OCI-M1 (cell line): ENCODE measurements around the gene SPATA6L.
A peak's percentile ranks its signal among the peaks of the same experiment; 100 is the strongest.

Experiments used
- DNase-seq: peaks from one replicate; lab custom pipeline; 2025; lab: John Stamatoyannopoulos, UW

Gene SPATA6L

DNA sequence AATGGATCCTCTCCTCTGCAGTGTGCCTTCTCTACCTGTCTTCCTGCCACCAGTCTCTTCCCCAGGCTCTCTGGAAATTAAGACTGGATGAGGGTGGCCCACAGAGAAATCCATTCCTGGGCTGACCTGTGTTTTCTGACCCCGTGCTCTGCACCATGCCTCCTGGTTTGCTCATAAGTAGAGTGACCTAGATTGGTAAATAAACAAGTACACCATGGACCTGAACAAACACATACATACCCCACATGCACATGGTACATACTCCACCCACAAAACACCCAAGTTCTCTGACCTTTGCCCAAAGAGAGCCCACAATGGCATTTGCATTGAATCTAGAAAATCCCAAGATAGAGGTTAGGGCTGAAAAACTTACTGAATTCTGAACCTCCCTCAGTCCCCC, 81.6 kb downstream of the SPATA6L start:
- DNase-seq: no peak

DNA sequence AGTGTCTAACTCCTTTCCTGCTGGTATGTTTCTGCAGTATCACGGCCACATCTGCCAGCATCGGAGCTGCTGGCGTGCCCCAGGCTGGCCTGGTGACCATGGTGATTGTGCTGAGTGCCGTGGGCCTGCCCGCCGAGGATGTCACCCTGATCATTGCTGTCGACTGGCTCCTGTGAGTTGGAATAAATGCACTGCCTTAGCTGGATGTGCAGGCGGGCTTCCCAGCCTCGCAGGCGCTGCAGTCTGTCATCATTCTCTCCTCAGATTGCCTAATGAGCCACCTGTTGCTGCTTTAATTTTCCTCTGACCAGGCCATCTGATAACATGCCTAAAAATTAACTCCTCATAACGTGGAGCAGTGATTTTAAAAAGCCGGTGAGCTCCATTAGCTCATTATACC, 83.3 kb downstream of the SPATA6L start:
- DNase-seq: no peak

DNA sequence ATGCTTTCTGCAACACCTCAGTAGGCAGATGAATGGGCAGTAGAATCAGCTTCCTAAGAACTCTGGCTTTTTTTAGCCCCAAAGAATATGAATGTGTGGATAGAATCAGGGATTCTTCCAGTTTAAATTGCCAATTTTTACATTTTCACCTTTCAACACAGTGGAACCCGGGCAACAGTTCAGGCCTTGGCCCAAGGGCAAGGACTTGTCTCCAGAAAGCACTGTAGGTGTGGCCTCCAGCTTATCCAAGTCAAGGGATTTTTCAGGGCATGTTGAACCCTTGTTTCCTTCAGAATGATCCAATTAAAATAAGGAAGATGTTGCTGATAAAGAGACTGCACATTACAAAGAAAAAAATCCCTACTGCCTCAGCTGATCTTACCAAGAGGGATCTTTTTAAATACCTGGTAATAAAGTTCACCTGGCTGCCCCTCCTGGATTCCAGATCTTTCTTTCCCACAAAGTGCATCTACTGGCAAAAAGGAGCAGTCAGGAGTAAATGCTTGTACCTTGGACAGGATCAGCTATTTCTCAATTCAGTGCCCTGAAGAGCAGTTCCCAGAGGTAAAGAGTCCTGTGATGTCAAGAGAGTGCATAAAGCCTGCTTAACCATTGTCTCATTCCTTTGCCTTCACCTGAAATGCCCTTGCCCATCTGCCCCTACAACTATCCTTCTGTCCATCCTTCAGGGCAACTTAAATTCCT, 84.3 kb downstream of the SPATA6L start:
- DNase-seq: no peak

DNA sequence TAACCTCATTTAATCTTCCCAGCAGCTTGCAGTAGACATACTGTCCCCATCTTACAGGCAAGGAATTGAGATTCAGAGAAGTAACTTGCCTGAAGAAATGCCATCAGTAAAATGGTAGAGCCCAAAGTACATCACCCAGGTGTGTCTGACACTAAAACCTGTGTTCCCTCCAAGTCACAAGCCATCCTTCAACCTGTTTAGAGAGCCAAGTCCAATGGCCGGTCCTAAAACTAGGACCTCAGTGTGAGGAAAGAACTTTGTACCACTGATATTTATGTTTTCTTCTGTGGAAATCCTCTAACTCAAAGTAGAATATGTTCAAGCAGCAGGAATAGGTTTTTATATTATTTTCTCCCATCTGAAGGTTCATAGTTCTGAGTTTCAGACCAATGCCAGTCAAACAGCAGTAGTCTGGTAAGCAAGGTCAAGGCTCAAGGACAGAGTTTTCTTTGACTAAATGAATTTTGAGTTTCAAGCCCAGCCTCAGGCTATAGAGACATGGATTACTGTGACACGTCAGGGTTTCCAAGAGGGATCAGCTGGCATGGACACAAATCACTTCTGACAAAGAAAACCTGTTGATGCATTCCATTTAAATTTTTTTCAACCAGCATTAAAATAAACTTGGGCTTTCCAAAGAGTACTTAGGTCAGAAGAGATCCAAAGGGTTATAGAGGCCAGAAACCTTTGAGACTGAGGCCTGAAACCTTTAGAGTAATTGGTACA, 85.1 kb downstream of the SPATA6L start:
- DNase-seq: no peak

DNA sequence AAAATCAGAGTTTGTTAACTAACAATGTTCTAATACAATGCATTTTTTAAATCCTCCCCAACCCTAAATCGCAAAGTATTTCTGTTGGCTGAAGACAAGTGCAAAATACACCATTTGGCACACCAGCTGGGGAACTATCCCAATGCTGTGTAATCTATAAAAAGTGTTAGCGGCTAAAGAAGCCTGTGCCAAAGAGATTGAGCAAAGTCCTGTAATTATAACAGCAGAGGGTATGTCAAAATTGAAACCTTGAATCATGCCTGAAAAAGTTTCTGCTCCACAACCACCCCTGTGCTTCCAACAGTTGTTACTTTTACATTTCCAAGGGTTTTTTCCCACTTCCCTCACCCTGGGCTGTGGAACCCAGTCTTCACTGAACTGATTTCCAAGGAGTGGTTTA, 87.3 kb downstream of the SPATA6L start:
- DNase-seq: no peak

DNA sequence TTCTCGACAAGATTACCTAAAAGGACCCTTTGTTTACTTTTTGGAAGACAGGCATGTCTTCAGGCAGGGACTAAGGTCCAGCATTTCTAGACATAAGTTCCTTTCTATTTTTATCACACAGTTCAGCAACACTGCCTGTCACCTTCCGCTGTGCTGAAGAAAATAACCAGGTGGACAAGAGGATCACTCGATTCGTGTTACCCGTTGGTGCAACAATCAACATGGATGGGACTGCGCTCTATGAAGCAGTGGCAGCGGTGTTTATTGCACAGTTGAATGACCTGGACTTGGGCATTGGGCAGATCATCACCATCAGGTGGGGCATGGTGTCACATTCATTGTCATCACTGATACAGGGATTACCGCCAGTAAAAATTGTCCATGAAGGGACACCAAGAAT, 89.8 kb downstream of the SPATA6L start:
- DNase-seq: no peak

DNA sequence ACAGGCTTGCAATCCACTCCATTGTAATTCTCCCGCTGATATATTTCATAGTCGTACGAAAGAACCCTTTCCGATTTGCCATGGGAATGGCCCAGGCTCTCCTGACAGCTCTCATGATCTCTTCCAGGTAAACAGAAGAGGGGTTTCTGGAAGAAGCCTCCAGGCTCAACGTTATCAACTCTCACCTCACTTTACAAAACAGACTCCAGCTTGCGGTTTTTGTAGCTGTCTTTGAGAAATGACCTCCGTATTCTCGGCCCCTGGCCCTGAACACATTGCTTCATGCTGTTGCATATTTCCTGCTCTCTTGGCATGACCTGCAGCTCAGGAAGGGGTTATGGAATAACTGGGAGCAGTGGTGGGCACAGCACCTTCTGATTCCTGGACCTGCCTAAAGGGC, 90.3 kb downstream of the SPATA6L start:
- peak; percentile 91 for DNase-seq

DNA sequence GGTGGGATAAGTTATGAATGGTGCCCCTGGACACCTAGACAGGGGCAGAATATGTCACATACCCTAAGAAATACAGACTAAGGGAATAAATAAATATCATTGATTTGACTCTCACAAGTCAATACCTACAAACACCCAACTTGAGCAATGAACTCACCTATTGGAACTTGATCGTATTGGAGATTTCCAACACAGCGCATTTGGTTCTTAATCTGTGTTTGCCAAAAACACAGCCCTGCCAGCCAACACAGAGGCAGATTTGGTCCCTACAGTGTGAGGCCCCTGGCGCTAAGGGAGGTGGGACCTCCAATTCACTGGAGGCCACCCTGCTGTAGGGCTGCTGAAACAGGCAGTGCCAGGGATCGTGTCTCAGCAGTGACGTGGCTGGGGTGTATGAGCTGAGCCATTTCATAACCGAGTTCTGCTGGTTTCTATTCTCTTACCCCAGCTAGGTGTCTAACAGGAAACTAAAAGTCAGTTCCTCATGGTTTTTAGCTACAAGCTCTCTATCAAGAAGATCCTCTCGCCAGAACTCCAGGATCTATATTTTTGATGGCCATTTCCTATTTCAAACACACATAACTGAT, 91.5 kb downstream of the SPATA6L start:
- DNase-seq: no peak

DNA sequence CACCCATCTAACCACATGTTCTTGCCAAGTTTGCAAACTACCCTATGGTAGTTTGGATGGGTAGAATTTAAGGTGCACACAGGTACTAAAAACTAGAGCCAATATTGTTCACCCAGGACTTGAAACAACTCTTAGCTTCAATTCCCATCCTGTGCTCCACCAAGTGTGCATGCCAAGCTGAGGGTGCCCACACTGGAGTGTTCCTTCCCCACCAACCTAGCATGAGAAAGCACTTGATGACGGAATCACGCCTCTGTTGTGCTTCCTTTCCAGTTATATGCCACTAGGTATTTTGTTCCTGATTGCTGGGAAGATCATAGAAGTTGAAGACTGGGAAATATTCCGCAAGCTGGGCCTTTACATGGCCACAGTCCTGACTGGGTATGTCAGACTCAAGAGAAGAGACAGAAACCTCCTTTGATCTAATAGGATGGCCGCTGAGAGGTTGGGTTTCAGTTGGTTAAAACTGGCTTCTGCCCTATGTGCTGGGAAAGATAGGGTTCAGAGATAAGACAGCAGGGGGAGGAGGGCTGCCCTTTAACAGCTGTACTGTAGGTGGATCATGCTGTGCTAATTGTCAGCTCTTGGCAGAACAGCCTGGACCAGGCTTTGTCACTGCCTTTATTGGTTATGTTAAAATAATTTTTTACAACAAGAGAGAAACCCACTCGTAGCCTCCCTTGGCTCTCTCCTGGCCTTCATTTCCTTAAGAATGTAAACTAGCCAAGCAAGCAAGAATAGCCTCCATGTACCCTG, 92.5 kb downstream of the SPATA6L start:
- peak; percentile 88 for DNase-seq

DNA sequence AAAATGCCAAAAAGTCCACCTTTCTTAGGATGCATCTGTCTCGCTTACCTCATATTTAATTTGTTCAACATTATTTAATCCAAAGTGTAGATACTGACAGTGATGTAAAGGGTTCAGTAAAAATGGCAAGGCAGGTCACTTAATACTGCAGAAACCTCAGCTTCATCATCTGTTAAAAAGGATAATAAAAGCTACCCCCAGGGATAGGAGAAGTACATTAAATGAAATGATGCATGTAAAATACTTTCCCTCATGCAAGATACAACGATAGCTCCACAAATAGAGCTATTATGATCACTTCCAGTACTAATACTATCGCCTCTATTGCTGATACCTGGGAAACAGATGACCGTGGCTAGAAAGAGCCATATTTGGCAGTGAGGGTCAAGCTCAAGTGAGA, 93.1 kb downstream of the SPATA6L start:
- no peak for DNase-seq

DNA sequence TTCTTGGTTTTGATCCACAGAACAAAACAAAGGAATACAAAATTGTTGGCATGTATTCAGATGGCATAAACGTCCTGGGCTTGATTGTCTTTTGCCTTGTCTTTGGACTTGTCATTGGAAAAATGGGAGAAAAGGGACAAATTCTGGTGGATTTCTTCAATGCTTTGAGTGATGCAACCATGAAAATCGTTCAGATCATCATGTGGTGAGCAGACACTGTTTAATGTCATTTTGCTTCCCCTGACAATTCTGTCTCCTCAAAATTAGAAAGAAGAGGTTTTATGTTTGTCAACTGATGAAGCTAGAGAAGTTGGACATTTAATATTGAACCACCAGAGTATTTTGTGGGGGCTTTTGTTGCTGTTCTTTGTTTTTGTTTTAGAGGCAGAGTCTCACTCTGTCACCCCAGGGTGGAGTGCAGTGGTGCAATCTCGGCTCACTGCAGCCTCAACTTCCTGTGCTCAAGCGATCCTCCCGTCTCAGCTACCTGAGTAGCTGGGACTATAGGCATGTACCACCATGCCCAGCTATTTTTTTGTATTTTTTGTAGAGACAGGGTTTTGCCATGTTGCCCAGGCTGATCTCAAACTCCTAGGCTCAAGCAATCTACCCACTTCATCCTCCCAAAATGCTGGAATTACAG, 94.0 kb downstream of the SPATA6L start:
- DNase-seq: peak; percentile 94

DNA sequence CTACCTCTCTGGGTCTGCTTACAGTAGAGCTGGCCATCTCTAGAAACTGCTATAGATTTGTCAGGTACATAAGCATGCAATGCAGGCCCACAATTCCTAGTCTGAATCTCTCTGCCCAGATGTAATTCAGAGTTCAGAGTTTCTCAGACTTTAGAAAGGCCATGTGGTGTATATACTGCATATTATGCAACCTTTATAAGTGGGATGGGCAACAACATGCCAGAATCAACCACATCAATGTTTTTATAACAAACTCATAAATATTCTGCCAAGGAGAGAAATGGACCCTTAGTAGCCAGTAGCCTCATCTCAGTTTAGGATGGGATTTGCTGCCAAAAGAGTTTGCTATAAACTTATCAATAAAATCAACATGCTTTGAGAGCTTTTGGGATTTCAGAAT, 97.2 kb downstream of the SPATA6L start:
- DNase-seq: no peak

DNA sequence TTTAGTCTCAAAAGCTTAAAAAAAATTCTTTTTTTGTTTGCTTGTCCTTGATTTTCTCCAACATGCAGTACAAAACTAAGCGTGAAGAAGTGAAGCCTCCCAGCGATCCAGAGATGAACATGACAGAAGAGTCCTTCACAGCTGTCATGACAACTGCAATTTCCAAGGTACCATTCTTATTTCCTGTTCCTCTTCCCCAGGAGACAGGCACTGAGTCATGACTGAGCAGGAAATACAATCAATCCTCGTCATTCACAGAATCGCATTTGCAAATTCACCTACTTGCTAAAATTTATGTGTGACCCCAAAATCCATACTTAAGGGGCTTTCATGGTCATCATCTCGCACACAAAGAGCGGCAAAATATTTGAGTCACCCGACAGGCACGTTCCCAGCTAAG, 98.7 kb downstream of the SPATA6L start:
- no peak for DNase-seq

DNA sequence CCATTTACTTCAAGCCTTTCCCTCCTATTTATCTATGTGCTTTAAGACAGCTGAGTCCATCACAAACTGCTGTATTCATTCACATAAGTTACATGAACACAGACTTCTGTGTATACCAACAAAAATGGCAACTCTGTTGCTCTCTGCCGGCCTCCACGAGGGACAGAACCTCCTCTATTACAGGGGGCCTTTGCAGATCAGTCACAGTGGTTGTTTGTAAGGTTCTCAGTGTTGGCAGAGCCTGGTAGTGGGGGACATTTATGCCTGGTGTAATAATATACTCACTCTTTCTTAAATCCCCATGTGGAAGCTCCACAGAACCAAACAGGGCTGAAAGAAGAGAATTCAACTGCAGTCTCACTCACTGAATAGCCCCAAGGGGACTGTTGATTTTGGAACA, 99.5 kb downstream of the SPATA6L start:
- DNase-seq: no peak

DNA sequence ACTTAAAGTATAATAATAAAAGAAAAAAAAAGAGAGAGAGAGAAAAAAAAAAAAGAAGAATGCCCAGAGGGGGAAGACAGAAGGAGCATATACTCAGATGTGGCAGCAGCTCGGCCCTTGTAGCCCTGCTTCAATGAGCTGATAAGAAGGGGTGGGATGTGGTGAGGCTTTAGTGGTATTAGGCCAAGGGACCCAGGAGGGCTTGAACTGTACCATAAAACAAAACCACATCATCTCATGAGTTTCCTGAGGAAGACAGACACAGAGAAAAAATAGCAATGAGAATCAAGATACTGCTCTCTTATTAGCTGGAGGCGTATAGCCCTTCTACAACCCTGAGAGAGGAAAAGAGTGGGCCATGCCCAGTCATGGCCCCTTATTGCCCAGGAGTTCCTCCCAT, 103.2 kb downstream of the SPATA6L start:
- no peak for DNase-seq

DNA sequence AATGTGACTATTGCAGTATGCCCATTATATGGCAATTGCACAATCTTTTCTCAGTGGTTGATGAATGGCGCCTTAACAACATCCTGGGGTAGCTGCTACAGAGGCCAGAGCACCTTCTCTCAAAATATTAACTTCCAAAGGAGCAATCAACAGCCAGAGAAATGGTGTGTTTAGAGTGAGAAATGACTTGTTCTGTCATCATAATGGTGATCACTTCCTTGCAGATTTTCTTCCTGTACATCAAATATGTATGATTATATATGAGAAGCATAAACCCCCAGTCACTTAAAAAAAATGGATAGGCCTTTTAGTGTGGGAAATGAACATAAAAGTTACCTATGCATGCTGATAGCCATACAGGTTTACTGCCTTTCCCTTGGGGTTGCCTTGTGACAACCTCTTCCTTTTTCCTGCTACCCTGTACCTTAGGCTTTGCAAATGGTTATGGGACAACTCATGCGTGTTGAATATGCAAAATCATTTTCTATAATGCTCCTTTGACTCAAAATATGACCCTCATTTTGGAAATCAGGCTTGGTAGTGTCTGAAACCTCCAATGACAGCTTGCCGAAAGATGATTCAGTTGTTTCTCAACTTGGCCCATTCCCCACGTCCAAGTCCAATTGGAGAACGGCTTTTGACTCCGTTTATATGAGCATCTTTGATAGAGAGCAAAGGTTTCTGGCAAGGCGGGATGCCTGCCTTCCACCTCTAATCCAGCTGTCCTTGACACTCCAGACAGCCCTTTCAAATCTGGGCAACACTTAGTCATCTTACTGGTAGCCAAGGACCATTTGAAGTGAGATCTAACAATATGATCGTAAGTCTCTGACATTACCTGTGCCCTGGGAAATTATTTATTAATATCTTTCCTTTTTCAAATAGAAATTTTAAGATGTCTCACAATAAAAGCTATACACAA, 106.8 kb downstream of the SPATA6L start:
- DNase-seq: no peak

DNA sequence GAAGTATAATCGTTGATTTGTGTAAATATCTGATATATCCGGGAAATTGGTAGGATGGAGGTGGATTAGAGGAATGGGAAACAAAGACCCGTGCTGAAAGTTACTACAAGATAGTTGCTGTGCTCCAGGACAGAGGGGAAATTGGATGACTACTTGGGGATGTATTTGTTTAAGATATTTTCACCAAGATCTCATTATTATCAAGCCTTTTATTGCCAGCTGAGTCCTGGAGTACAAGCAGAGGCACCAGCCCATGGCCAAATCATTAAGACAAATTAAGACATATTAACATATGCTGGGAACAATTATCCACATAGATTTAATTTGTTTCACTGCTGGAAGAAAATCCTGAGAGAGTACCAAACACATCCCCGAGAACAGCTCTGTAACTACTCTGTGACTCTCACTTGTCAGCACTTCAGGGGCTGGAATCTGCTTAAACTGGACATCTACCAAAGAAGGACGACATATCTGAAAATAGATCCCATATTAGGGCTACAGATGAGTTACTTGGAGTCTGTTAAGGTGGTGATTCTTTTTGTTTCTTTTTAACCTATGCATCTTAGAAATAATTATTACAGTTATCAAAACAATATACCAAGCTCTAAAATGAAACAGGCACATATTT, 107.8 kb downstream of the SPATA6L start:
- no peak for DNase-seq

DNA sequence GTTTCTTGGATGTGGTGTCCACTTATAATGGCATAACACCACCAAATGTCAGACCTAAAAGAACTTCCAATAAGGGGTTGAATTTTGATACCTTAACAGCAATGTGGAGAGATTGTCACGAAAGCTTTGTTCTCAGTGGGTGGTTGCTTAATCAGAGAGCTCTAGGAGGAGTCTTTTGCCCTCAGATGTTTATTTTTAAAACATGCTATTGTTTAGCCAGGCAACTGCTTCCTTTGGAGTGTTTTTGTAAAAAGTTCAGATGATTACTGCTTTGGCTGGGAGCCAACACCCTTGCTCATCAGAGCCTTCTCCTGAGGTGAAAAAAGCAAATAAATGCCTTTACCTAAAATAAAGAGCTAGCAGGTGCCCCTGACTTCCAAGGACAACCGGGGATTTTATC, 111.0 kb downstream of the SPATA6L start:
- DNase-seq: no peak

DNA sequence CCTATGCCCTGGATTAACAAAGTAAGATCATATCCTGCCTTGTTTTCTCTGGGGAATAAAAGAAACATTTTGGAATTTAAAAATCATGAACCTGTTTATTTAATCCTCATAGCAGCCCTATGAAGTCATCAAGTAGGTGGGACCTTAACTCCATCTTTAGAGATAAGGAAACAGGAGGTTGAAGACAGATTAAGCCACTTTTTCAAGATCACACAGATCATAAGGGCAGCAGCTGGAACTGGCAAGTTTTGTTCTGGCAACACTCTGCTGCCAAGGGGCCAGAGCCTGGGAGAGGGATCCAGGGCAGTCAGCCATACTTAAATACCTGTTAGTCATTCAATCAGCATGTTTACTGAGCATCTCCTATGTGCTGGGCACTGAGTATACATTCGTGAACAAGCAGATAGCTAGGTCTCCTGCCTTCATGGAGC, 112.3 kb downstream of the SPATA6L start:
- DNase-seq: no peak

DNA sequence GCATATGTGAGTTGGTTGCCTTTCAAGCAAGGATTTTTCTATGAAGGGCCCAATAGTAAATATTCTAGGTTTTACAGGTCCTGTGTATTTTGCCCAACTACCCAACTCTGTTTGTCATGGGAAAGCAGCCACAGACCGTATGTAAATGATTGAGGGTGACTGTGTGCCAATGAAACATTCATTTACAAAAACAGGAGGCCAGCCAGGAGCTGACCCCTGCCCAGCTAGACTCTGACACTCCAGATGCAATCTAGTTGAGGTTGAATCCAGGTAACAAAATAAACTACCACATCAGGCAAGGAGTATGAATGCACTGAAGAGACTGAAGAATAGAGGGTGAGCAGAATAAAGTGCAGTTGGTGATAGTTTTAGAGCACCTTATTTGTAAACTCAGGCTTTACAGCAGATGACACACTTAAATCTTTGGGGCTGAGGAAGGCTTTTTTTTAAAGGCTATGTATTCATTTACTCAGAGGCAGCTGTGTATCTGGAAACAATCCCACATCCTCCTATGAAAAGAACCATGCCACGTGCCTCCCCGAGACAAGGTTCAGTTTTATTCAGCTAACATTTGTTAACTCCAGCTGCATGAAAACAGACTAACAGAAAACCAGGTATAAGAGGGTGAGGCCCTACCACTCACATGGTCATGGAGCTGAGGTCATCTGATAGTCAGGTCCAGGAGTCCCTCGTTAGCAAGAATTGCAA, 115.3 kb downstream of the SPATA6L start:
- no peak for DNase-seq
